ENCODE data around the gene PPM1B. TPM values are rescaled to one million over a fixed set of nuclear protein-coding genes. Genes with fewer than 3 reads are reported as not detected.

PPM1B gene
- total and polyA plus RNA-seq, 8 donors = 37.5 to 66.2 (median 57.0) TPM

DNA sequence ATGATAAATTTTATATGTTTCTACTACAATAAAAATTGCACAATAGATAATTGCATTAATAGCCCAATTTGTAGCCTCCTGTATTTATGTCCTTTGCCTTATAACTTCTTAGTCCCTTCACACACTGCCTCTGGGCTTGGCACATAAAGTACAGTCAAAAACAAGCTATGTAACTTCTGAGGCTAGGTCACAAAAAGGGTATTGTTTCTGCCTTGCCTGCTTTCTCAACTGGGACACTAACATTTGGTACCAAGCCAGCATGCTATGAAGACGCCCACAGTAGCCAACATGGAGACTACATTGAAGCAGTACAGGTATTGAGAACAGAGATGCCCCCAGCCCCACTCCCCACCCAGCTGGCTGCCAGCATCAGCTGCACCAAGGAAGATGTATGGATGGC, 101.2 kb downstream of the PPM1B start:
- ATAC-seq (no peak), DNase-seq (no peak)
- H3K4me1 ChIP-seq = no peaks in the 10 kb centered on the region
- intact Hi-C loops (cut with DNase I) = no loop called here
- no peaks in the 10 kb centered on the region for H3K27me3 ChIP-seq
- TF ChIP-seq, protein P1, sequence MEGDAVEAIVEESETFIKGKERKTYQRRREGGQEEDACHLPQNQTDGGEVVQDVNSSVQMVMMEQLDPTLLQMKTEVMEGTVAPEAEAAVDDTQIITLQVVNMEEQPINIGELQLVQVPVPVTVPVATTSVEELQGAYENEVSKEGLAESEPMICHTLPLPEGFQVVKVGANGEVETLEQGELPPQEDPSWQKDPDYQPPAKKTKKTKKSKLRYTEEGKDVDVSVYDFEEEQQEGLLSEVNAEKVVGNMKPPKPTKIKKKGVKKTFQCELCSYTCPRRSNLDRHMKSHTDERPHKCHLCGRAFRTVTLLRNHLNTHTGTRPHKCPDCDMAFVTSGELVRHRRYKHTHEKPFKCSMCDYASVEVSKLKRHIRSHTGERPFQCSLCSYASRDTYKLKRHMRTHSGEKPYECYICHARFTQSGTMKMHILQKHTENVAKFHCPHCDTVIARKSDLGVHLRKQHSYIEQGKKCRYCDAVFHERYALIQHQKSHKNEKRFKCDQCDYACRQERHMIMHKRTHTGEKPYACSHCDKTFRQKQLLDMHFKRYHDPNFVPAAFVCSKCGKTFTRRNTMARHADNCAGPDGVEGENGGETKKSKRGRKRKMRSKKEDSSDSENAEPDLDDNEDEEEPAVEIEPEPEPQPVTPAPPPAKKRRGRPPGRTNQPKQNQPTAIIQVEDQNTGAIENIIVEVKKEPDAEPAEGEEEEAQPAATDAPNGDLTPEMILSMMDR (IDR thresholded peaks at IDR 0.05) = no peak
- no peaks in the 10 kb centered on the region for H3K9me3 ChIP-seq
- no peaks in the 10 kb centered on the region for H3K36me3 ChIP-seq
- no peak overlapping the region for H3K4me3 ChIP-seq
- no peak overlapping the region for H3K27ac ChIP-seq

DNA sequence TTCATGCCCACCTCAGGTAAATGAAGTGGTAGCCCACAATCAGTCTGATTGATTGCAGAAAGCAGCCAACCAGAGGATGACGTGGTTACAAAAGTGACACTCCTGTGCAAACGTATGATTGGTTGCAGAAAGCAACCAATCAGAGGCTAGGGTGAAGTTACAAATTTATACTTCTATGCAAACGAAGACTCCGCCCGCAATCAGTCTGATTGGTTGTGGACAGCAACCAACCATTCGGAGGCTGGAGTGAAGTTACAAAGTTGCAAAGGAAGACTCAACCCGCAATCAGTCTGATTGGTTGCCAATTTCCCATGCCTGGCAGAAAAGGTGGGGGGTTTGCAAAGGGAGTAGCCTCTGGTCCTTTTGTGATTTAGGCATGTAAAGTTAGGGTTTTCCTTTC, 102.6 kb downstream of the PPM1B start:
- Histone ChIP-seq H3K36me3 (no peaks in the 10 kb centered on the region), H3K9me3 (no peaks in the 10 kb centered on the region), H3K27ac (no peak overlapping the region), H3K4me3 (no peak overlapping the region), H3K4me1 (no peaks in the 10 kb centered on the region), H3K27me3 (no peaks in the 10 kb centered on the region)
- DNase-seq (no peak), ATAC-seq (no peak)
- intact Hi-C loops (cut with DNase I) = no loop called here
- TF ChIP-seq, protein P1 (IDR thresholded peaks at IDR 0.05) = no peak

DNA sequence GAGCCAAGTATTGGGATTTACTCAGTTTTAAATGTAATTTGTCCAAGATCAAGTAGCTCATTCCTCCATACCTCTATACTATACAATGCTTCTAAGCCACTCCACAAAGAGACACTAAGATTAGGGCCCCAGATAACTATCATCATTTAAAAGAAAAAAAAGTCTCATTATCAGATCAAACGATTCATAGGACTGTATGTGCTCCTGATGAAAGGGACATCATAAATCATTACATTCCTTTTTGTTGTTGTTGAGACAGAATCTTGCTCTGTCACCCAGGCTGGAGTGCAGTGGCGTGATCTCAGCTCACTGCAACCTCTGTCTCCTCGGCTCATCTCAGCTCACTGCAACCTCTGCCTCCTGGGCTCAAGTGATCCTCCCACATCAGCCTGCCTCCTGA, 104.4 kb downstream of the PPM1B start:
- TF ChIP-seq, protein P1 (IDR thresholded peaks at IDR 0.05) = no peak
- Histone ChIP-seq H3K4me1 (no peaks in the 10 kb centered on the region), H3K27me3 (no peaks in the 10 kb centered on the region), H3K27ac (no peak overlapping the region), H3K36me3 (no peaks in the 10 kb centered on the region), H3K9me3 (no peaks in the 10 kb centered on the region), H3K4me3 (no peak overlapping the region)
- ATAC-seq (no peak), DNase-seq (no peak)
- intact Hi-C loops (cut with DNase I) = no loop called here

DNA sequence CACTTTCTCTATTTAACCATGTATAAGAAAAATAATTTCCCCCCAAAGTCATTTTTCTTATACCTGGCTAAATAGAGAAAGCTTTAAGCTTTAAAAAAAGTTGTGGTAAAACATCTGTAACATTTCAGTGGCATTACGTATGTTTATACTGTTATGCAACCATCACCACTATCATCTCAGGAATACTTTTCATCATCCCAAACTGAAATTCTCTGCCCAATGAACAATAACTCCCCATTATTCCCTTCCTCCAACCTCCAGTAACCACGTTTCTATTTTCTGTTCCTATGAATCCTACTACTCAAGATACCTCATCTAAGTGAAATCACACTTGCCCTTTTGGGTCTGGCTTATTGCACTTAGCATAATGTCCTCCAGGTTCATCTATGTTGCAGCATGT, 104.9 kb downstream of the PPM1B start:
- DNase-seq (no peak), ATAC-seq (no peak)
- Histone ChIP-seq H3K9me3 (no peaks in the 10 kb centered on the region), H3K4me3 (no peak overlapping the region), H3K36me3 (no peaks in the 10 kb centered on the region), H3K27me3 (no peaks in the 10 kb centered on the region), H3K4me1 (no peaks in the 10 kb centered on the region), H3K27ac (no peak overlapping the region)
- intact Hi-C loops (cut with DNase I) = no loop called here
- TF ChIP-seq, protein P1 (IDR thresholded peaks at IDR 0.05) = no peak

DNA sequence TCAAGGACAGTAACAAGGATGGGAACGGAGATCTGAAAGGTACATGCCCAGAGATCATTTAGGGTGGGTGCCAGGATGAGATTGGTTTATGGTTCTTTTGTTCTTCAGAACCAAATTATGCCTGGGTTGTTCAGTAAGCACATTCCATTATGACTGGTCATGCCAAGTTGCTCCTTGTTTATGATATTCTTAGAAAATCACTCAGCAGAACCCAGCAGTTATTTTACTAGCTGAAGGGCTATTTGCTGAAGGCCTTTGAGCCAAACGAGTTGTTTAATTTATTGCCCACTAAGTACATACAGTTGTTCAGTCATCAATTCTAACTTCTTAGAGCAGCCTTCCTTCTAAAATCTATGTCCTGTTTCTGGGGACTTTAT, 107.2 kb downstream of the PPM1B start:
- TF ChIP-seq, protein P1 (IDR thresholded peaks at IDR 0.05) = no peak
- ATAC-seq = no peak
- no peaks in the 10 kb centered on the region for H3K36me3 ChIP-seq
- no peak overlapping the region for H3K4me3 ChIP-seq
- H3K27ac ChIP-seq = no peak overlapping the region
- H3K9me3 ChIP-seq = no peaks in the 10 kb centered on the region
- no peaks in the 10 kb centered on the region for H3K4me1 ChIP-seq
- intact Hi-C loops (cut with DNase I) = no loop called here
- H3K27me3 ChIP-seq = no peaks in the 10 kb centered on the region
- DNase-seq = no peak

All from left lung (tissue), 10 donors.